NCI-H524 treated with DMSO at 0.1 percent for 48 hours (cell line): ENCODE results near the gene LMX1B.

Experiments
- DNase-seq: peaks from one replicate; lab custom pipeline; 2025; lab: John Stamatoyannopoulos, UW

Gene LMX1B

DNA sequence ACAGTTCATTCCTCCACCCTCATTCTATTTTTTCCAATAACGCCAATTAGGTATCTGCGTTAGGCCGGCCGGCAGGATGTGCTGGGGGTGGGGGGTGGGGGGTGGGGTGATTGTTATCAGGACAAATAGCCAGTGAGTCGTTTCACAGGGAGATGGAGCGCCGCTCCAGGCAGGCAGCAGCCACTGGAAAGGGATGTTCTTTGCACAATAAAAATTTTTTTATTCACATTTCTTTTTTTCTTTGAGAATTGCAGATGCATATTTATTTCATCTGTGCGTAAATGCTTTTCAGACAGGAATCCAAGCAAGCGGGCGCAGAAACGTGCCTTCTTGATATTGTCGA, 4.1 kb downstream of the LMX1B start:
- no peak for DNase-seq

GRCh38 chr9:126618190-126618584, 4.5 kb downstream of the LMX1B start:
- no peak for DNase-seq

GRCh38 chr9:126618585-126619360, 5.0 kb downstream of the LMX1B start:
- DNase-seq, result no peak

GRCh38 chr9:126619361-126620135, 5.8 kb downstream of the LMX1B start:
- DNase-seq, result no peak

DNA sequence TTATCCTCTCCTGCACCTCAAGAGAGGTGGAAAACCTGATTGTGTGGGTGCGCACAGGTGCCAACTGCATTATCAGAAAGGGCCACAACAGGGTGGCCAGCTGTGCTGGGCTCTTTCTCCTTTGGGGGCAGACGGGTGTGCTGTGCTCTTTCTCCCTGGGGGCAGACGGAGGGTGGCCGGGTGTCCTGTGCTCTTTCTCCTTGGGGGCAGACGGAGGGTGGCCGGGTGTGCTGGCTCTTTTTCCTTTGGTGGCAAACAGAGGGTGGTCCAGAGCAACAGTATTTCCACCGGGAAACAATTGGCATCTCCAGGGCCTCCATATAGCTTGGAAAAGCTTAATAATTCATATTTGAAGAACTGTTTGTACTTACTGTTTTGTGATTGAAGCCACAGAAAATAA, 6.8 kb downstream of the LMX1B start:
- DNase-seq, result no peak

DNA sequence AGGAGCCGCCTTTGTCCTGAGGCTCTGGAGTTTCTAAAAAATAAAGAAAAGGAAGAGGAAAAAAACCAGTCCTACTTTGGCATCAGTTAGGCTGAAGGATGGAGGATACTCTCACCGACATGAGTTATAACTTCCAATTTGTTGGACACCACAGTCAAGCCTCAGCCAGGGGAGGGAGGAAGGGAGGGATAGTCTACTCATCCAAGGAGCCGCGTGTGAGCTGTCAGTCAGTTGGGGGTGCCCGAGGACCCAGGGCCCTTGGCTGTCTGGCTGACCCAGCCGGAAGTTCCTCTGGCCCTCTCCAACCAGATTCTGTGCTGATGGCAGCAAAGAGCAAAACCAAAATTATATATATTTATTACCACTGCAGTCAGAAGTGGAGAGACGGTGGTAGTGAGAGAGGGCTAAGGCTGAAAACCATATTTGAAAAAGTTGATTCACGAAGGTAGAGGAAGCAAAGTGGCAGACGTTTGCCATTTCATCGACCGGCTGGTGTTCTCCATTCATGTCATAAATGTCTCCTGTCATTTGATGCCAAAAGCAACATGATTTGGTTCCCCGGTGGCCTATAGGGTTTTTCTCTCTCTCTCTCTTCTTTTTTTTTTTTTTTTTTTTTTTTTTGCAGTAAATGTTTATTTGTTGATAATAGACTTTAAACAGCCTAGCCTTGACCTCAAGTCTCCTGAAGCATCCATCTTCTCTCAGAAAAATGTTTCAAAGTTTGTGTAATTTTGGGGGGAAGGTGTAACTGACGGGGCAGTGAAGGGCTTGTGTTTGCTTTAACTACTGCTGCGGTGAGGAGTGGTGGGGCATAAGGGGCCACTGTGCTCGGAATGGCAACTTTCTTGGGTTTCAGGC, 7.6 kb downstream of the LMX1B start:
- DNase-seq, result no peak

DNA sequence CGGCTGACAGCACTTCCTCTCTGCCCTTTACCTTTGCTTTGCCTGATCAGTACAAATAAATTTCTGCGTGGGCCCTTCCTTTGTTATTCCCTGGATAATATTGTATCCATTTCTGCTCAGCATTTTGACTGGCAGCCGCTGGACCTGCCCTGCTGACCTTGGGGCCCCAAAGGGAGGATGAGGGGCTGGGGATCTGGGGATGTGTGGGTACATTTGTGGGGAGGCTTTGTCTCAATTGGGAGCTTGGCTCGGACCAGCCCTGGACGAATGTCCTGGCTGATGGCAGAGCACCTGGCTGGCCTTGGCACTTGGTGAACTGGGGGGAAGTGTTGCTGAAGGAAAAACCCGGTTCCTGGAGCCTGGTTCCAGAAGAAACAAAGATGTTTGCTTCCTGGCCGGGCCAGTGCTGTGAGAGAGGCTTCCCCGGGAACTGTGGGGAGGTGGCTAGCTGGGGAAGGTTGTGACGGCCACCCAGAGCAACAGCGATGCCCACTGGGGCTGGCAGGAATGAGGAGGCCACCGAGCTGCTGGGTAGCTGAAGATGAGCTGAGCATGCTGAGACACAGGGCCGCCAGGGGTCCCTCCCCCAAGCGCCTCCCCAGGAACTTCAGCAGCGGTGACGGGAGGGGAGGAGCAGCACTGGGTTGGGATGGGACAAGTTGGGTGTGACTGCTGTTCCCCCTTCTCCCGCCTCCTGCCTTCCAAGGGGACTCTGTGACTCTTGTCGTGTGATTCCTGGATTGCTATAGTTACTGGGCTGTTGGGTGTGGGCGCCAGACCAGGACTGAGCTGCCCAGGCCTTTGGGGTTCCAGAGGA, 8.4 kb downstream of the LMX1B start:
- no peak for DNase-seq

GRCh38 chr9:126623314-126623666, 9.6 kb downstream of the LMX1B start:
- no peak for DNase-seq

DNA sequence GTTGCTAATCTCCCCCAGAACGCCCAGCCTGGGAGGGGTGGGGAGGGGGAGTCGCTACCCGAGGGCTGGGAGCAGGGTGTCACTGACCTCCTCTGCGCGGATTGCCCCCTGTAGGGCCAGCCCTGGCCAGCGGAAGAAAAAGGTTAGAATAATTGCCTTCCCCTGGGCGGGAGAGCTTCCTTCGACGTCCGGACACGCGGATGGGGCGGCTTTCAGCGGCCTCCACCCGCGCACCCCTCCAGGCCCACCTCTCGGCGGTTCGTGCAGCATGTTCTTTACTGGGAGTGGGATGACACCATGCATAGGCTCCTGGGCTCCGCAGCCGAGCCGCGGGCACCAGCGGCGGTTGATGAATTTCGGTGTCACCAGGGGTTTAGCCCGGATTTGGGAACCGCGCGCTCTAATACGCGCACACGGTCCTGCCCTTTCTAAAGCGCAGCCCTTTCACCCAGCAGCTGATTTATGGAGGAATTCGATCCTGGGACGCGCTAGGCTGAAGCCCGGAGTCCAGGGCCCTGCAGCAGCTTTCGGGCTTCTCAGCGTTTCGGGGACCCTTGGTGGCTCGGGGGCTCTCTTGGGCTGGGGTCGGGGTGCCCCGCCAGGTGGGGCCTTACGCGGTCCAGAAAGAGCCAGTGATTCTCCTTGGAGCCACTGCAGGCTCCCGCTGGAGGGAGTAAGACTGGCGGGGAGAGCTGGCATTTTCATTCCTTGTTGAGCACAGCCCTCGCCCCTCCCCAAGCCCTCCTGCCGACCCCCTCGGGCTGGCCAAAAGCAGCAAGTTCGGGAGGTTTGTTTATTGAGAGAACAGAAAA, 10.1 kb downstream of the LMX1B start:
- DNase-seq, result no peak

DNA sequence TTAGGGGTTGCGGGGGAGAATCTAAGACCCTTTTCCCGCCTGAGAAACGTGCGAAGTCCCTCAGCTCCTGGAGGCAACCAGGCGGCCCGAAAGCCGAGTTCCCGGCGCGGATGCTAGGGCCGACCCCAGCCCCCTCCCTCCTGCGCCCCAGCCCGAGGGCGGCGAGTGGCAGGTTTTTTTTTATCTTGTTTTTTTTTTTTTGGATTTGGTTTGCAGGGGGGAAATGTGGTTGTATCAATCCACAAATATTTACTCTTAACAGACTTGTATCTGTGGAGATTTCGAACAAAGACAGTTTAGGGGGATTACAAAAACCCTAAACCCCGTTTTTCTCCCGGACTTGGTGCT, 10.7 kb downstream of the LMX1B start:
- no peak for DNase-seq

- DNase-seq, result no peak
These were observed 11.2 kb downstream of the LMX1B start for GRCh38 chr9:126624912-126625311.

- no peak for DNase-seq
These were observed 11.8 kb downstream of the LMX1B start for GRCh38 chr9:126625329-126626126.

GRCh38 chr9:126626127-126626925, 12.6 kb downstream of the LMX1B start:
- DNase-seq, result no peak

DNA sequence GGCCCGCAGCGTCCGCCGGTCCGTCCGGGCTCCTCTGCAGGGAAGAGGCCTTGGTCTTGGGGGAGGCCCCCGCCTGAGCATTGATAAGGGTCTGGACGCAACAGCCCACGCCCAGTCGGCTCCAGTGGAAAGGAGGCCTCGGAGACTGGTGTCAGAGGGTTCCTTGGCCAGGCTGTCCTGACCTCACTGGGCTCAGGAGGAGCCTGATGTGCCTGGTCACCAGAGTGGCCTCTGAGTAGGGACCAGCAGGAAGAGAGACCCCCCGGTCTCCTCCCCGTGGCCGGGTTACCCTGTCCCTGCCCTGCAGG, 13.2 kb downstream of the LMX1B start:
- DNase-seq, result no peak

- DNase-seq, result no peak
These were observed 14.4 kb downstream of the LMX1B start for GRCh38 chr9:126628146-126628545.

DNA sequence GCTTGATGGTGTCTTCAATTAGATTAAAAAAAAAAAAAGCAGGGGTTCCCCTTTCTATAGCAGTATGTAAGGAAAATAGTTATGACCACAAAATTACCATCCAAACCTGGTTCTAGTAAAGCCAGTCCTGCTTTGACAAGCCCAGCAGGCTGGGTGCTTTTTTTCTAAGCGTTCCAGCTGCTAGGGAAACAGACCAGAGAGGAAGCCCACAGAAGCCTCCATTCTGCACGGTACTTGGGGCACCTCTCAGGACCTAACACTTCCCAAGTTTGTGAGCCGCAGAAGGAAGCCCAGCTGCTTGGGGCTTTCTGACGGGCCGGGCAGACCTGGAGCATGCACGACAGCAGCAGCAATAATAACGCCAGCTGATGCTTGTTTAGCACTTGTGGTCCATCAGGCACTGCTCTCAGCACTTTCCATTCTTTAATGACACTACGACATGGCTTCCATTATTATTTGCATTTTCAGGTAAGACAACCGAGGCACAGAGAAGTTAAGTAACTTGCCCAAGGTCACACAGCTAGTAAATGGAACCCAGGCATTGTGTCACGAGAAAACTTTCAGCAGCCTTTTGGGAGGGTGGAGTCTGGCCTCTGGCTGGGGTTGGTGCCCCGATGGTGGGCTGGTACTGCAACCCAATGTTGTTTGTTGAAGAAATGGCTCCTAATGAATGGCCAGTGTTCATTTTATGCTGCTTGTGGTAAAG, 15.4 kb downstream of the LMX1B start:
- no peak for DNase-seq

DNA sequence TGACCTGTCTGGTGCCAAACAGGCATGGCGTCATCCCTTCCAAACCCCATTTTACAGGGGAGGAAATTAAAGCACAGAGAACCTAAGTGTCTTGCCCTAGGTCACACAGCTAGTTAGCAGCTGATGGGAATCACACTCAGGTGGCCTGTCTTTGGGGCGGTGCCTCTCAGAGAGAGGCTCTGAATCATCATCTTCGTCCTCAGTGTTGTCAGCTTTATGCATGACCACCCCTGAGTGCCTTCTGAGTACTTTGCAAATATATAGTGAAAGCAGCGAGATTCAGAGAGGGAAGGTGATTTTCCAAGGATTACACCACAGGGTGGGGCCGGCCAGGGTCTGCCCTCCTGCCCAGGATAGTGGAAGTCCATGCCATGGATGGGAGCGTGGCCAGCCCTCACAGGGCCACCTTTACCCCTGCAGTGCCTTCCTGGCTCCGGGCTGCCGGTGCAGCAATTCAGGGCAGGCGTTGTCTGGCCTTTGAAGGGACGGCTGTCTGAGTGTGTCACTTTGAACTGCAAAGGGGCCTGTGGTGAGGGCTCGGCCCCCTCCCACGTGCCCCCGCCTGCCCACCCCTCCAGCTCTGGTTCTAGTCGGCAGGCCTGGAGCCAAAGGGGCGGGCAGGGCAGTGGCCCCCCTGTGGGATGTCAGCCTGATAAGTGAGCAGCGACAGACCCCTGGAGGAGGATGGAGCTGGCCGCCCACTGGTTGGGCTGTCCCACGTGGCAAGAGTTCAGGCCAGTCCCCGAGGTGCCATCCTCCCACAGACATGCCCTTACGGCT, 16.9 kb downstream of the LMX1B start:
- DNase-seq, result no peak

DNA sequence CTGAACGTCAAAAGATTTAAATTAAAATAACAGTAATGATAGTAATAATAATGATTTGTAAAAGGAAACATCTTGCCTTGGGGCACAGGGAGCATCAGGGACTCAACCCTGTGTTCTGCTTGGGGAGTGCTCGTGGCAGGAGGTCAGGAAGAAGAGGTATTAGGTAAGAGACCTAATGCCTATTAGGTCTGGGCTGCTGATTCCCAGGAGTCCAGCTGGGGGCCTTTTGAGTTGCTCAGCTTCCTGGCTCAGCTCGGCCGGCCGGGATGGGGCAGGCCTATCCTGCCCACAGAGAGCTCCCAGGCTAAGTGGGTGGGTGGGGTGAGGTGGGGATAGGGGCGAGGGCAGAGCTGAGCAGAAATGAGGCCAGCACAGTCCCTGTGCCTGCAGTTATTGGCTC, 17.5 kb downstream of the LMX1B start:
- DNase-seq, result no peak
